Measurements from ENCODE around the gene PBRM1.

DNA sequence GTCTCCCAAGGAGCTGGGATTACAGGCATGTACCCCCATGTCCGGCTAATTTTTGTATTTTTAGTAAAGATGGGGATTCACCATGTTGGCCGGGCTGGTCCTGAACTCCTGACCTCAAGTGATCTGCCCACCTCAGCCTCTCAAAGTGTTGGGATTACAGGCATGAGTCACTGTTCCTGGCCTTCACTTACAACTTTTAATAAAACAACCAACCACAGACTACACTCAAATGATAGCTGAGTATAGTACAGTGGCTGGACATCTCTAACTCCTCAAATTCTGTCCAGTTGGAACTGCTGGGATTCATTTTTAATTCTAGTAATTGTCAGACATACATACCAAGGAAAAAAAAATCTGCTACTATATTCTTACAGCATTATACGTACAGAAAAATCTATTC is 71.0 kb downstream of the PBRM1 start:
- TF ChIP-seq EZH2 (IDR thresholded peaks at IDR 0.05; ENCODE audit: insufficient read depth, poor library complexity, severe bottlenecking) (no peak), EZH2phosphoT487 (IDR thresholded peaks at IDR 0.05; ENCODE audit: insufficient read depth, low read depth) (no peak)

Data from GM23248 (cell line).